Measurements from ENCODE around the gene MMEL1. TPM values are rescaled to one million over a fixed set of nuclear protein-coding genes. Genes with fewer than 3 reads are reported as not detected.
"Not testable (repeated sequence)": the region's sequence is repeated elsewhere in the genome, so short reads cannot be mapped to it uniquely, and the experiment has no call there.

The MMEL1 gene
- total RNA-seq, 2 donors from 2014 or later: 0.57 to 1.8 TPM

- intact Hi-C loops (cut with DNase I): no loop called here
- no peak for DNase-seq (ENCODE audit: low spot score)
Measured at GRCh38 chr1:2554621-2555387, 78.0 kb downstream of the MMEL1 start.

DNA sequence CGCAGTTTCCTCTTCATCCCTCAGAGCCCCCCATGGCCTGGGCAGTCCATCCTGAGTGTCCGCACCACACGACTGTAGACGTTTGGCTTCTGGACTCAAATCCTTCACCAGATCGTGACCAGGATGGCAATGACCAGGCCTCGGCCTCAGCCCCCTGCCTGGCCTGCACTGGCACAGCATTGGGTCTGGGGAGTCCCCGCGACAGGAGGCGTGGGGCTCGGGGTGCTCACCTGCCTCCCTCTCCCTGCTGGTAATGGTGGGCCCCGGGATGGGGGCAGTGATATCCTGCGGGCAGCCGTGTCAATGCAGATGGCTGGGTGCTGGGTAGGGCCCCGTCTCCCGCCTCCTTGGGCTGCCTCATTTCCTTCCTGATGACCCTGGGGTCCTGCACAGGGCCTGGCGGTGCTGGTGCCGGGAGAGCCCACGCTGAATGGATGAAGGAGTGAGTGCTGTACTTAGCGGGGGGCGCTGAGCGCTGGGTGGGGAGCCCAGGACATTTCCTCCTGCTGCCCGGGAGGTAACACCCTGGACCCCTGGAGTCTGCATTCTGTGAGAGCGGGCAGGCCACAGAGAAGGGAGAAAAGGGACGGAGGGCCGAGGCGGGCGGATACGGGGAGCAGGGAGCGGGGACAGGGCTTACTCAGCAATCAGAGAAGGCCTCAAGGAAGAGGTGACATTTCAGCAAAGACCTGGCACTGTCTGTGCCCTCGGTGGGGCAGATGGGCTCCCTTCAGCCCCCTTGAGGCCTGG lies 78.8 kb downstream of the MMEL1 start:
- intact Hi-C loops (cut with DNase I): no loop called here
- DNase-seq (ENCODE audit: low spot score): no peak

DNA sequence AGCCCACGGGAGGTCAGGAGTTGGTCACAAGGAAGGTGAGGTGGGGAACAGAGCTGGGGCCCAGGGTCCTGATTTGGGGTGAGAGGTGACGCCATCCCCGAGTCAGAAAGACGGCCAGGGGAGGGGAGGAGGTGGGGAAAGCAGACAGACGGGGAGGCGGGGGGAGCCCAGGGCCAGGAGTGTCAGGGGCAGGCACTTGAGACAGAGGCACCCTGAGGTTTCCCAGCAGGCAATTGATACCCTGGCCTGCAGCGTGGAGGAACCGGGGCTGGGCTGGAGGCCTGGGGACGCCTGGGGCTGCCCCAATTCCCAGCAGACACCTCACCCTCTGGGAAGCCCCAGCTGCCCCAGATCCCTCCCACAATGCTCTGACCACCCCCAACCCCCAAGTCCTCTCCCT lies 79.7 kb downstream of the MMEL1 start:
- intact Hi-C loops (cut with DNase I); DNase-seq (ENCODE audit: low spot score): not testable (repeated sequence)

DNA sequence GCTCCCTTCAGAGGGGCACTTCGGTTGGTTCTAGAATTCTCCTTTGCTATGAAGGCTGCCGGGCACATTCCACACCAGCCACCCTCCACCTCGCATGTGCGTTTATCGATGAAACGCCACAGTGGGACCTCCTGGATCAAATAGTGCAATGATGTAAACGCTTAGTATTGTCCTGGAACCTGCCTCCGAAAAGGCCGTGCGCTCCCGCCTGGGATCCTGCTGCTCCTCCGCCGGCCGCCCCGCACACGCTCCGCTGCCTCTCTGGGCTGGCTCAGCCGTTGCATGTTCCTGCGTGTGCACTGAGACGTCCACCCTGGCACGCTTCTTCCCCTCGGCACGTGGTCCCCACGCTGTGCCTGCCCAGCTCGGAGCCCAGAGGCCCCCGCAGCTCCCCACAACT lies 80.6 kb downstream of the MMEL1 start:
- intact Hi-C loops (cut with DNase I): no loop called here
- no peak for DNase-seq (ENCODE audit: low spot score)

DNA sequence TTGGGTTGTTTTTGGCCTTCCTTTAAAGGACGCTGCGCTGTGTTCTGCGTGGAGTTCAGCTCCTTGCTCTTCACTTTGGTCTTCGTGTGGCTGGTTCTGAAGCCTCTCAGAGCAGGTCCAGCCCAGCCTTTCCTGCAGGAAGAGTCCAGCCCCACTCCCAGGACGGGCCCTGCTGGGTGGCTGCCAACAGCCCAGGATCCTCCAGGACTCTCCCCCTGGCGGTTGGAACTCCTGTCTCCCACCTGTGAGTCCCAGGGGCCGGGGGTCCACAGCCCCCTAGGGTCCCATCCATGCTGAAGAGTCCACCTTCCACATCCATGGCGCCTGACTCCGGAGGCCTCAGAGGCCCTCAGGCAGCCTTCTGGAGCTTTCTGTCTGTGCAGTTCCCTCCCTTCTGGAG lies 81.3 kb downstream of the MMEL1 start:
- DNase-seq (ENCODE audit: low spot score); intact Hi-C loops (cut with DNase I): not testable (repeated sequence)

- intact Hi-C loops (cut with DNase I); DNase-seq (ENCODE audit: low spot score): not testable (repeated sequence)
Measured at GRCh38 chr1:2550309-2550861, 82.4 kb downstream of the MMEL1 start.

DNA sequence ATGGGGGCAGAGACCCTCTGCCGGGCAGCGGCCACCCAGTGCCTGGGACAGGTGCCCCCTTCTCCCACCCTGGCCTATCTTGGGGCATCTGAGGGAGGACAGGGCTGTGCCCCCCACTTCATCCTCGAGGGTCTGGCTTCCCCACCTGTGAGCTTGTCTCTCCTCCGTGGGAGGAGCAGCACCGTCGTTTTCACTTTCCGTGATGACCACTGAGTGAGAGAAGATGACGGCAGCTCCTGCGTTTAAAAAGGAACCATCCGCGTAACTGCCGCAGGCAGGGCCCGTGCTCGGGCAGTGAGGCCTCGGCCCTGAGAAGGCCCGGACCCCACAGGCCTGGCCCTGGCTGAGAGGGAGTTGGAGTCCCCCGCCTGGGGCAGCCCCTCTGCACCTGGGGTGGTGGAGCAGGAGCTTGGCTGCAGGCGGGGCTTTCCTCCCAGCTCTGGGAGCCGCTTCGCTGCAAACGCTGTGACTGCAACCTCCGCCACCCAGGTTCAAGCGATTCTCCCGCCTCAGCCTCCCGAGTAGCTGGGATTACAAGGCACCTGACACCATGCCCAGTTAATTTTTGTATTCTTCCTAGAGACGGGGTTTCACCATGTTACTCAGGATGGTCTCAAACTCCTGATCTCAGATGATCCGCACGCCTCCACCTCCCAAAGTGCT lies 83.3 kb downstream of the MMEL1 start:
- intact Hi-C loops (cut with DNase I): loop anchor here (2.0 to 5.0 kb wide), 2 partner anchors 132 to 137 kb away; partner anchors contain the start of gene PEX10 (in 1 of the 2)
- not testable (repeated sequence) for DNase-seq (ENCODE audit: low spot score)

GRCh38 chr1:2548068-2548589 lies 84.7 kb downstream of the MMEL1 start:
- DNase-seq (ENCODE audit: low spot score): peak; percentile 93
- intact Hi-C loops (cut with DNase I): loop anchor here (2.0 to 5.0 kb wide), 2 partner anchors 131 to 135 kb away; partner anchors contain the start of gene PEX10 (in 1 of the 2)

GRCh38 chr1:2547210-2548067 lies 85.4 kb downstream of the MMEL1 start:
- no peak for DNase-seq (ENCODE audit: low spot score)
- intact Hi-C loops (cut with DNase I): loop anchor here (2.0 to 5.0 kb wide), 2 partner anchors 130 to 135 kb away; partner anchors contain the start of gene PEX10 (in 1 of the 2)

DNA sequence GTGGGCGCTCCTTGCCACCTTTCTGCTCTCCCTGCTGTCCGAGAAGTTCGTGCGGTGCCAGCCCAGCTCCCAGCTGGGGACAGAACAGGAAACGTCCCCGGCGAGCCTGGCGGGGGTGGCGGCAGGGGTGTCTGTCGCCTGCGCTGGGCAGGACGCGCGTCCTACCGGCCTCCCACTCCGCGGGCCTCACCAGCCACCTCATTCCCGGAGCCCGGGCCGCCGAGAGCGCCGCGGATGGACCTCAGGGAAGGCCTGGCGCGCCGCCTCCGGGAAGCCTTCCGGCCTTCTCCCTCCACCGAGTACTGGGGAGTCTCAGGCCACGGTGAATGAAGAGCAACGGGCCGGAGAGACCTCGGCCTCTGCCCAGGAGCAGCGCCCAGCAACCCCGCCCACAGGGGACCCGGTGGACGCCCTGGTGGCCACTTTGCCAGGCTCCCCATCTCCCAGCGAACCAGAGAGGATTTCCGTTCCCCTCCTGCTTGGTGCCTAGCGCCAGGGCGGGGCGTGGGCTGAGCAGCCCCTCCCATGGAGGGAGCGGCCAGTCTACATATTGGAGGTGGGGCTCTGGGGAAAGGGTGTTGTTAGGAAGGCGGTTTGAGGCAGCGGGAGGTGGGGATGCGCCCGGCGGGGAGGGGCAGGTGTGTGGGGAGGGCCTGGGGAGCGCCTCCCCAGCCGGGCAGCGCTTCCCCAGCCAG lies 86.2 kb downstream of the MMEL1 start:
- intact Hi-C loops (cut with DNase I): loop anchor here in 1 of 2 donors (5.0 kb wide), 1 partner anchor 129 kb away; no protein-coding TSS in a partner anchor
- peak; percentile 94 for DNase-seq (ENCODE audit: low spot score)

DNA sequence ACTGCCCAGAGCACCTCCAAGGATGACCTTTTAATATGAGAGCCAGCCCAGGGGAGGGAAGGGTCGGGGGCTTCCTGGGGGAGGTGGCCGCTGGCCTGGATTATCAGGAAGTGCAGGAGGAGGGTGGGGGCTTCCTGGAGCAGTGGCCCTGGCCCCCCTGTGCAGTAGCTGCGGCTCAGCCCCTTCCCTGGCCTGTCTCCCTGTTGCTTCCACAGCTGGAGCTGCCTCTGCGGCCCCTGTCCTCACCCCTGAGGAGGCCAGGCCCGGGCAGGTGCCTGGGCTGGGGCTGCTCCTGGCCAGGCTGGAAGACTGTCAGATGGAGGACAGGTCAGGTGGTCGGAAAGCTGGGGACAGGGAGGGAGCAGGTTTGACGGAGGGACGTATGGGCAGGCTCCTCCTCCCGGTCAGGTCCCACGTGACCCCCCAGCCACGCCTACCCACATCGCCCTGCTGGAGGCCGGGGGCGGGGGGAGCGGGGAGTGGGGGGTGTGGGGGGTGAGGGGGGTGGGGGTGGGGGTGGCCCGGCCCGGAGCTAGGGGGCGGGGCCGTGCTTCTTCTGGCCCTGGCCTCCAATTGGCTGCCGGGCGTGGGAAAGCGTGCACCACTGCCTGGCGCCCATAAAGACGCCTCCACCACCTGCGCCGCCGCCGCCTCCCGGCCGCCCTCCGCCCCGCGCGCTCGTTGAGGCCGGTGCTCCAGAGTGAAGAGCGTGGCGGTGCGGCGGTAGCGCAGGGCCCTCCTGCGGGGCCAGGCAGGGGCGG lies 86.9 kb downstream of the MMEL1 start:
- peak; percentile 96 for DNase-seq (ENCODE audit: low spot score)
- intact Hi-C loops (cut with DNase I): loop anchor here in 1 of 2 donors (1.0 to 5.0 kb wide), 2 partner anchors 85 to 129 kb away; no protein-coding TSS in a partner anchor

DNA sequence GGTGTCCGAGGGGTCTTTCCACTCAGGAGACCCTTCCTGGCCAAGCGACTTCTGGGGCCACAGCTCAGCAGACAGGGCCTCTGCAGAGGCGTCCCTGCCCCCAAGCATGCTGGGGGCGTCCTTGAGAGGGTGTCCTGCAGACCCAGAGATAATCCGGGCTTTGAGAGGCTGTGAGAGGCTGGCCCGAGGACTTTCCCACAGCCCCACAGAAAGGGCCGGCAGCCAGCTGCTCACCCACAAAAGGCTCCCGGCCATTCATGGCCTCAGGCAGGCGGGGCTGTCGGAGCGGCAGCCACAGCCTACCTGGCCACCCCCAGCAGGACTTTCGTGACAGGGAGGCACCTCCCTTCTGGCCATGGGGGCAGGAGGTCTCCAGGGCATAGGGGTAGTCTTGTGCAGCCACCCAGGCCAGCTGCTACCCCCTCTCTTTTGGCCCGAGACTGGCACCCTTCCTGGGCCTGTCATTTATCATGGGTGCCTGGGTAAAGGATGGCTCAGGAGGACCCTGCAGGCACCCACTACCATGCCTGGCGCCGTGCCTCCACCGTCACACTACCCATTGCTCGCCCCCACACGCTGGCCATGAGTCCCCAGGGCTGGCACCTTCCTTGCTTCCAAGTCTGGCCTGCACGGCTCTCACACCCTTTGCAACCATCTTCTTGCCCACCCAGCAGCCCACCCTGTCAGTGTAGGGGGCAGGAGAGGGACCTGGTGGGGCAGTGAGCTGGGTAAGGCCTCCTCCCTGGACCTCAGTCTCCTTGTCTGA lies 87.8 kb downstream of the MMEL1 start:
- intact Hi-C loops (cut with DNase I): loop anchor here in 1 of 2 donors (1.0 to 5.0 kb wide), 2 partner anchors 84 to 128 kb away; no protein-coding TSS in a partner anchor
- no peak for DNase-seq (ENCODE audit: low spot score)

DNA sequence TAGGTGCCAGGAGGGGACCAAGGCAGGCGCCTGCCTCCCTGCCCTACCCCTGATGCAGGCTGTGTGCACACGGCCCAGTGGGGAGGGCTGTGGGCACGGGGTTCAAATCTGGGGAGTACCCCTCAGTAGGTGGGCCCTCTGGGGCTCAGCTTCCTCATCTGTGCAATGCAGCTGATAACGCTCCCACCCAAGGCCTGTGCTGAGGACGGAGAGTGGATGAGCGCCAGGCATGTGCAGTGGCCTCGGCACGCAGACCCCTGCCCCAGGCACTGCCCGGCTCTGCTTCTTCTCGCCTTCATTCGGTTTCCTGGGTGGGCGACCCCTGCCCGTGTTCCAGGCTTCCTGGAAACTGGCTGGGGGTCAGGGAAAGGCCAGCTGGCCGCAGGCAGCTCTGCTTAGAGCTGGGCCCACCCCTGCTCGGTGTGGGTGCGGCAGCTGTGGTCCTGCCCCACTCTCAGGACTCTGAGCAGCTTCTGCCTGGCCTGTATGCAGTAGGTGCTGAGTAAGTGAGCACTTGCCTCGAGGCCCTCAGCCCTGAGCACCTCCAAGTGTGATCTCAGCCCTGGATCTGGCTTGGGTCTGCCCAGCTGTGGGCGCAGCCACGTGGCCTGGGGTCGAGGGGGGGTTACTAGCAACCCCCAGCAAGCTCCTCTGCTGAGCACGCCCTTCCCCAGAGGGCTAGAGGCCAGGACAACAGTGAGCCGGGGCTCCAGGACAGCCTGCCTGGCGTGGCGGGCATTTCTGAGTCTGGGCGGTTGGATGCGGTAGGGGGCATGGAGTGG lies 88.5 kb downstream of the MMEL1 start:
- intact Hi-C loops (cut with DNase I): no loop called here
- DNase-seq (ENCODE audit: low spot score): no peak

GRCh38 chr1:2543543-2544092 lies 89.2 kb downstream of the MMEL1 start:
- intact Hi-C loops (cut with DNase I): no loop called here
- no peak for DNase-seq (ENCODE audit: low spot score)
